OCI-LY1 (cell line): ENCODE results near the gene MGAT4B.

Experiments used
- H2AFZ ChIP-seq: fragments of 200-600 bp; sonication (generic), shearing (Covaris generic); 2 replicates; pipeline ENCODE4 v1.6.0; 2014; ENCODE audit warnings: antibody characterized with exemption, mild to moderate bottlenecking, low read length
- H3F3A ChIP-seq: fragments of 200-600 bp; sonication (generic), shearing (Covaris generic); 2 replicates; pipeline ENCODE4 v1.6.0; 2014; ENCODE audit warnings: mild to moderate bottlenecking, antibody characterized with exemption, low read length, moderate library complexity; ENCODE audit not compliant: insufficient read depth
- H3K27ac ChIP-seq: fragments of 200-600 bp; sonication (generic); 2 replicates; pipeline ENCODE4 v1.5.1; 2014; ENCODE audit warnings: low read length, mixed run types, mild to moderate bottlenecking, low read depth; ENCODE audit not compliant: poor library complexity, severe bottlenecking
- H3K27me3 ChIP-seq: fragments of 200-600 bp; sonication (generic); 2 replicates; pipeline ENCODE4 v1.6.0; 2014; ENCODE audit warnings: antibody characterized with exemption, mild to moderate bottlenecking, low read length, moderate library complexity; ENCODE audit not compliant: insufficient read depth
- H3K36me3 ChIP-seq: fragments of 200-600 bp; sonication (generic); 2 replicates; pipeline ENCODE4 v1.6.1; 2014; ENCODE audit warnings: mild to moderate bottlenecking, antibody characterized with exemption, low read length, moderate library complexity, mixed read lengths; ENCODE audit not compliant: insufficient read depth
- H3K4me1 ChIP-seq: fragments of 200-600 bp; sonication (generic); 2 replicates; pipeline ENCODE4 v1.5.1; 2014; ENCODE audit warnings: mild to moderate bottlenecking, low read length, moderate library complexity; ENCODE audit not compliant: insufficient read depth, severe bottlenecking
- H3K4me2 ChIP-seq: fragments of 200-600 bp; sonication (generic), shearing (Covaris generic); 2 replicates; pipeline ENCODE4 v1.6.1; 2014; ENCODE audit warnings: low read length
- H3K4me3 ChIP-seq: fragments of 200-600 bp; sonication (generic); 2 replicates; pipeline ENCODE4 v1.5.1; 2014; ENCODE audit warnings: low read length, low read depth, mild to moderate bottlenecking, mixed read lengths; ENCODE audit not compliant: poor library complexity, severe bottlenecking
- H3K79me2 ChIP-seq: fragments of 200-600 bp; shearing (Covaris generic); 2 replicates; pipeline ENCODE4 v1.6.1; 2016; ENCODE audit warnings: mixed run types, low read length, mixed read lengths; ENCODE audit not compliant: insufficient read depth
- H3K9ac ChIP-seq: fragments of 200-600 bp; sonication (generic), shearing (Covaris generic); 2 replicates; pipeline ENCODE4 v1.6.1; 2014; ENCODE audit warnings: mild to moderate bottlenecking, low read length, mixed read lengths
- H3K9me2 ChIP-seq: fragments of 200-600 bp; sonication (generic), shearing (Covaris generic); 2 replicates; pipeline ENCODE4 v1.6.1; 2014; ENCODE audit warnings: low read depth, mild to moderate bottlenecking, low read length, mixed read lengths
- H3K9me3 ChIP-seq: fragments of 200-600 bp; shearing (Covaris generic); 2 replicates; pipeline ENCODE4 v1.6.1; 2014; ENCODE audit warnings: low read length, mixed read lengths
- H4K20me1 ChIP-seq: fragments of 200-600 bp; sonication (generic), shearing (Covaris generic); 2 replicates; pipeline ENCODE4 v1.6.0; 2016; ENCODE audit warnings: mild to moderate bottlenecking, low read length; ENCODE audit not compliant: insufficient read depth
- EZH2 ChIP-seq: fragments of 200-600 bp; sonication (generic), shearing (Covaris generic); IDR thresholded peaks from 2 replicates; pipeline ENCODE4 v1.8.0; 2017; ENCODE audit warnings: borderline replicate concordance, mixed run types, mild to moderate bottlenecking, antibody characterized with exemption, low read length, moderate library complexity, mixed read lengths
- TF ChIP-seq, protein P1 (sequence below): fragments of 200-600 bp; sonication (generic), shearing (Covaris generic); IDR thresholded peaks from 2 replicates; pipeline ENCODE4 v1.5.1; 2017; ENCODE audit warnings: mild to moderate bottlenecking, antibody characterized with exemption, low read length, moderate library complexity, mixed read lengths

MGAT4B gene

DNA sequence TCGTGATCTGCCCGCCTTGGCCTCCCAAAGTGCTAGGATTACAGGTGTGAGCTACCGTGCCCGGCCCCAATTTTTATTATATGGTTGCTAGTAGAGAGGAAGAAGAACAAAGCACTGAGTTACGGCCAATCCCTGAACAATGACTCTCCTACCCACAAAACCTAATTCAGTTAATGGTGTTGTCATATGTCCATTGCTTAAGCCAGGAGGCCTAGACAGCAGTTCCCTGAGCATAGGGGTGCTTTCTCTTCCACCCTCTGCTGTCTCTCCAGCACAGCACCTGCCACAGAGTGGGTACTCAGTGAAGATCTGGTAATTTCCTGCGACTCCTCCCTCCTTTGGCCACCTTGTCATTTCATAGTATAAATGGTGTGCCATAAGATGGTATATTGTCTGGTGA is 34.3 kb downstream of the MGAT4B start:
- no peak overlapping the region for H2AFZ ChIP-seq
- no peaks in the 10 kb centered on the region for H3K79me2 ChIP-seq
- H3F3A ChIP-seq, result no peaks in the 10 kb centered on the region
- H3K4me3 ChIP-seq, result no peak overlapping the region
- no peak overlapping the region for H3K9ac ChIP-seq
- no peaks in the 10 kb centered on the region for H4K20me1 ChIP-seq
- no peak overlapping the region for H3K27ac ChIP-seq
- H3K36me3 ChIP-seq, result peaks cover 91% of the 10 kb centered on the region
- TF ChIP-seq EZH2, result no peak
- TF ChIP-seq, protein P1, sequence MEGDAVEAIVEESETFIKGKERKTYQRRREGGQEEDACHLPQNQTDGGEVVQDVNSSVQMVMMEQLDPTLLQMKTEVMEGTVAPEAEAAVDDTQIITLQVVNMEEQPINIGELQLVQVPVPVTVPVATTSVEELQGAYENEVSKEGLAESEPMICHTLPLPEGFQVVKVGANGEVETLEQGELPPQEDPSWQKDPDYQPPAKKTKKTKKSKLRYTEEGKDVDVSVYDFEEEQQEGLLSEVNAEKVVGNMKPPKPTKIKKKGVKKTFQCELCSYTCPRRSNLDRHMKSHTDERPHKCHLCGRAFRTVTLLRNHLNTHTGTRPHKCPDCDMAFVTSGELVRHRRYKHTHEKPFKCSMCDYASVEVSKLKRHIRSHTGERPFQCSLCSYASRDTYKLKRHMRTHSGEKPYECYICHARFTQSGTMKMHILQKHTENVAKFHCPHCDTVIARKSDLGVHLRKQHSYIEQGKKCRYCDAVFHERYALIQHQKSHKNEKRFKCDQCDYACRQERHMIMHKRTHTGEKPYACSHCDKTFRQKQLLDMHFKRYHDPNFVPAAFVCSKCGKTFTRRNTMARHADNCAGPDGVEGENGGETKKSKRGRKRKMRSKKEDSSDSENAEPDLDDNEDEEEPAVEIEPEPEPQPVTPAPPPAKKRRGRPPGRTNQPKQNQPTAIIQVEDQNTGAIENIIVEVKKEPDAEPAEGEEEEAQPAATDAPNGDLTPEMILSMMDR, result no peak
- no peak overlapping the region for H3K4me2 ChIP-seq
- H3K27me3 ChIP-seq, result no peaks in the 10 kb centered on the region
- no peaks in the 10 kb centered on the region for H3K9me2 ChIP-seq
- H3K4me1 ChIP-seq, result no peaks in the 10 kb centered on the region
- no peaks in the 10 kb centered on the region for H3K9me3 ChIP-seq

DNA sequence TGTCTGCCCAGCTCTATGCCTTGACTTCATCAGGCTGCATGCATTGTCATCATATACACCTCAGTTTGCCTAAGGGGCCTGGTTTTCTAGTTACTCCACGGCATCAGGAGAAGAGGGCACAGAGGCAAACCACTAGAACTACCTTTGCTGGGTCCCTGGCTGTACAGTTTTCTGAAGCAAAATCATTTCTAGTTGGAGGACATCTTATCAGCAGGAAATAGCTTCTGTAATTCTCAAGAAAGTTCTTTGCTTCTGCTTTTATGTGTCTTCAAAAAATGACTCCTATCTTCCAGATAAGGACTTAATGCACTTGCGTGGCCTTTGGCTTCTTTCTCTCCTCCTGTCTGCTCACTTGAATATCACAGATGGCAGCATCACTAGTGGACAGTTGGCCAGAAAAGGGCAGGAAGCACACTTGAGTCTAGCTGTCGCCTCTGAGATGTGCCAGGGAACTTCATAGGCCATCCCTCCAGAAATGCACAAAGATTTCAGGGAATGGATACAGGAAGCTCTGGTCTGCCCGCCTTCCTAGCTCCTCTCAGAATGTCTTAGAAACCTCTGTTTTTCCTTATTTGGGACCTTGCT is 35.3 kb downstream of the MGAT4B start:
- Histone ChIP-seq H3K36me3 (peaks cover 95% of the 10 kb centered on the region), H3K4me3 (no peak overlapping the region), H3K27me3 (no peaks in the 10 kb centered on the region), H3K9ac (no peak overlapping the region), H3K27ac (no peak overlapping the region), H3K4me2 (no peak overlapping the region), H3K9me3 (no peaks in the 10 kb centered on the region), H3K9me2 (no peaks in the 10 kb centered on the region), H3K79me2 (no peaks in the 10 kb centered on the region), H3K4me1 (no peaks in the 10 kb centered on the region), H2AFZ (no peak overlapping the region), H4K20me1 (no peaks in the 10 kb centered on the region), H3F3A (no peaks in the 10 kb centered on the region)
- TF ChIP-seq, protein P1, result no peak
- no peak for TF ChIP-seq EZH2

DNA sequence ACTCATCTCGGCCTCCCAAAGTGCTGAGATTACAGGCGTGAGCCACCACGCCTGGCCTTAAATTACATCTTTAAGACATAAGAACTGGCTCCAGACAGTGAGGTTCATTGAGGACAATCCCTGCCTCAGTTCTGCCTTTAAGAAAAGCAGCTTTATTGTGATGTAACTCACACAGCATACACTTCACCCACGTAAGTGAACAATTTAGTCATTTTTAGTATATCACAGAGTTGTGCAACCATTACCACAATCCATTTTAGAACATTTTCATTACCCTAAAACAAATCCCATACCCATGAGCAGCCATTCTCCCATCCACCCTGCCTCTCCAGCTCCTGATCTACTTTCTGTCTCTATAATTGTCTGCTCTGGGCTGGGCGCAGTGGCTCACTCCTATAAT is 36.9 kb downstream of the MGAT4B start:
- H3K36me3 ChIP-seq, result peaks cover 95% of the 10 kb centered on the region
- H4K20me1 ChIP-seq, result no peaks in the 10 kb centered on the region
- H2AFZ ChIP-seq, result no peak overlapping the region
- no peaks in the 10 kb centered on the region for H3K27me3 ChIP-seq
- H3K27ac ChIP-seq, result no peak overlapping the region
- TF ChIP-seq, protein P1, result no peak
- no peak overlapping the region for H3K4me3 ChIP-seq
- H3K79me2 ChIP-seq, result no peaks in the 10 kb centered on the region
- no peaks in the 10 kb centered on the region for H3F3A ChIP-seq
- no peaks in the 10 kb centered on the region for H3K9me3 ChIP-seq
- no peak overlapping the region for H3K9ac ChIP-seq
- H3K9me2 ChIP-seq, result no peaks in the 10 kb centered on the region
- H3K4me2 ChIP-seq, result no peak overlapping the region
- H3K4me1 ChIP-seq, result no peaks in the 10 kb centered on the region
